DND-41 (cell line): ENCODE data around the gene GLIPR2.

Source experiments
- EZH2 ChIP-seq: IDR thresholded peaks from 3 replicates; pipeline ENCODE4 v1.6.1; 2012; ENCODE audit warnings: borderline replicate concordance, low read depth, mild to moderate bottlenecking, moderate library complexity, low read length, inconsistent platforms; ENCODE audit not compliant: severe bottlenecking
- TF ChIP-seq, protein P1 (sequence below): IDR thresholded peaks from 2 replicates; pipeline ENCODE4 v1.5.1; 2012; ENCODE audit warnings: borderline replicate concordance, low read length, moderate library complexity, mild to moderate bottlenecking; ENCODE audit not compliant: poor library complexity, severe bottlenecking; ENCODE audit errors: extremely low read depth

DNA sequence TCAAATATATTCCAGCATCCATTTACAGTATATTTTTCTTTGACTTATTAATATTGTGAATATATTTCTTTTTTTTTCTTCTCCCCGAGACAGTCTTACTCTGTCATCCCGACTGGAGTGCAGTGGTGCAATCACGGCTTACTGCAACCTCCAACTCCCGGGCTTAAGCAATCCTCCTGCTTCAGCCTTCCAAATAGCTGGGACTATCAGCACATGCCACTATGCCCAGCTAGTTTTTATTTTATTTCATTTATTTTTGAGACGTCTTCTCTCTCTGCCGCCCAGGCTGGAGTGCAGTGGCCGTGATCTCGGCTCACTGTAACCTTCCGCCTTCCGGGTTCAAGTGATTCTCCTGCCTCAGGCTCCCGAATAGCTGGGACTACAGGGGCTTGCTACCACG is 7.4 kb upstream of the GLIPR2 start:
- TF ChIP-seq, protein P1, sequence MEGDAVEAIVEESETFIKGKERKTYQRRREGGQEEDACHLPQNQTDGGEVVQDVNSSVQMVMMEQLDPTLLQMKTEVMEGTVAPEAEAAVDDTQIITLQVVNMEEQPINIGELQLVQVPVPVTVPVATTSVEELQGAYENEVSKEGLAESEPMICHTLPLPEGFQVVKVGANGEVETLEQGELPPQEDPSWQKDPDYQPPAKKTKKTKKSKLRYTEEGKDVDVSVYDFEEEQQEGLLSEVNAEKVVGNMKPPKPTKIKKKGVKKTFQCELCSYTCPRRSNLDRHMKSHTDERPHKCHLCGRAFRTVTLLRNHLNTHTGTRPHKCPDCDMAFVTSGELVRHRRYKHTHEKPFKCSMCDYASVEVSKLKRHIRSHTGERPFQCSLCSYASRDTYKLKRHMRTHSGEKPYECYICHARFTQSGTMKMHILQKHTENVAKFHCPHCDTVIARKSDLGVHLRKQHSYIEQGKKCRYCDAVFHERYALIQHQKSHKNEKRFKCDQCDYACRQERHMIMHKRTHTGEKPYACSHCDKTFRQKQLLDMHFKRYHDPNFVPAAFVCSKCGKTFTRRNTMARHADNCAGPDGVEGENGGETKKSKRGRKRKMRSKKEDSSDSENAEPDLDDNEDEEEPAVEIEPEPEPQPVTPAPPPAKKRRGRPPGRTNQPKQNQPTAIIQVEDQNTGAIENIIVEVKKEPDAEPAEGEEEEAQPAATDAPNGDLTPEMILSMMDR = no peak
- TF ChIP-seq EZH2 = no peak
